NCI-H1694 treated with DMSO at 0.1 percent for 48 hours (cell line): ENCODE measurements around the gene PLA2G10.
"Not testable (repeated sequence)": the region's sequence is repeated elsewhere in the genome, so short reads cannot be mapped to it uniquely, and the experiment has no call there.

Source experiments
- DNase-seq: peaks from one replicate; lab custom pipeline; 2025; lab: John Stamatoyannopoulos, UW

Gene PLA2G10

DNA sequence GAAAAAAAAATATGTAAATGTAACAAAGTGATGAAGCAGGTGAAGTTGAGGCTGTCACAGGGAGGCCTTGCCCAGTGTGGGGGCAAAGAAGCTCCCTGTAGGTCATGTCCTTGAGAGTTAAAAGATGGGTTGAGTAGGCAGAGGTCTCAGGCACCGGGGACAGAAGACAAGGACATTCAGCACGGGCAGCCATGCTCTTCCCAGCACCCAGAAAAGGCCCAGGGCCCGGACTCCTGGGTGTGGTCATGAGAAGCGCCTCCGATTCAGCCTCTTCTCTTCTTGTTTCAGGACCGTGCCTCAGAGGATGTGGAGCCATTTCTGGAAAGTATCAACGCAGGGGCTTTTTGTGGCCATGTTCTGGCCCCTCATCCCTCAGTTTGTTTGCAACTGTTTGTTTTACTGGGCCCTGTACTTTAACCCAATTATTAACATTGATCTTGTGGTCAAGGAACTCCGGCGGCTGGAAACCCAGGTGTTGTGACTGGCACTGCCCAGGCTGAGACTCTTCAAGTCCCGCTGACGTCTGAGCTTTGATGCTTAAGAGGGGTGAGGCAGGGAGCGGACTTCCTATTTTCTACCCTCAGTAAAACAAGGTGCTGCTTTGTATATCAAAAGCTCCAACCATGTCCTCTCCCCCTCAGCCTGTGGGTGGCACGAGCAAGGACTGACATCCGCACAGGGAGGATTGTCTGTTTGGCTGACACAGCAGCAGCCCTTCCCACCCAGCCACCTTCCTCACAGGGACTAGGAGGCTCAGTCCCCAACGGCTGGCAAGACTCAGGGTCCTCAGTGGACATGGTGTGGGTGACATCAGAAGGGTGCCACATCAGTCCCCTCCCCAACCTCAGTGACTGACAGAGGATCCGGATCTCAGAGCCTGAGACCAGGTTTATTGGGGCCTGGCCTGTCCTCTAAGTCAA lies 26.5 kb downstream of the PLA2G10 start:
- DNase-seq, result no peak

GRCh38 chr16:14658063-14658462 lies 36.0 kb downstream of the PLA2G10 start:
- DNase-seq, result no peak

- DNase-seq, result no peak
These were observed 41.4 kb downstream of the PLA2G10 start for GRCh38 chr16:14652726-14653125.

DNA sequence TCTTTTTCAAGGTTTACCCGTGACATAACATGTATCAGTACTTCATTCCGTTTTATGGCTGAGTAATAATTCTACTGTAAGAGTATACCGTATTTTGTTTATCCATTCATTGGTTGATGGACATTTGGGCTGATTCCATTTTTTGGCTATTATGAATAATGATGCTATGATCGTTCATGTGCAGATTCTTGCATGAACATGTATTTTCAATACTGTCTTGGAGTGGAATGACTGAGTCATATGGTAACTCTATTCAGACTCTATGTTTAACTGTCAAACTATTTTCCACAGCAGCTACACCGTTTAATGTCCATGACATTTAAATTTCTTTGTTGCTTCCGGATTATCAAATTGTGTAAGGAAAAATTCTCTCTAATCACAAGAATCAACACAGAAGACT lies 43.5 kb downstream of the PLA2G10 start:
- DNase-seq, result no peak

DNA sequence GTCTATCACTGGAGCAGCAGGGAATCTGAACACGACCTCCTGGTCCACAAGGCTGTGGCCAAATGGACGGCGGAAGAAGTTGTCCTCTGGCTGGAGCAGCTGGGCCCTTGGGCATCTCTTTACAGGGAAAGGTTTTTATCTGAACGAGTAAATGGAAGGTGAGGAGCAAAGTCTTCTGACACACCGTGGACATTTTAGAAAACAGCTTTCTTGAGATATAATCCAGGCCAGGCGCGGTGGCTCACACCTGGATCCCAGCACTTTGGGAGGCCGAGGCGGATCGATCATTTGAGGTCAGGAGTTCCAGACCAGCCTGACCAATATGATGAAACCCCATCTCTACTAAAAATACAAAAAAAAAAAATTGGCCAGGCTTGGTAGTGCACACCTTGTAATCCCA lies 44.3 kb downstream of the PLA2G10 start:
- DNase-seq, result no peak

DNA sequence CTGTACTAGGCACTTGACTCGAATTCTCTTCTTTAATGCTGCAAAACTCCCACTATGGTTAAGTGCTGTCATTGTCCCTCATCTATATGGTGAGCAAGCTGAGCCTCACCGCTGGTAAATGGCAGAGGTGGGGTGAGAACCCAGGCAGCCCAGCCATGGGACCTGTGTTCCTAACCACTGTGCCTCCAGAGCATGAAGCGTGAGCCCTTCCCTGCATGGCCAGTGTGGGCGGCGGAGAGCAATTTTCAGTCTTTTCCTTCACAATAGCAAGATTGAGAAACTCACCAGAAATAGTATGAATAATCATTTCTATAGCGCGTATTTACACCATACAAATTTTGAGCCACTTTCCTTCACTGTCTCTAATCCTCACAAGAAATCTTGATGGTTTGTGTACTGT lies 52.2 kb downstream of the PLA2G10 start:
- no peak for DNase-seq

GRCh38 chr16:14641206-14641605 lies 52.9 kb downstream of the PLA2G10 start:
- DNase-seq, result no peak

DNA sequence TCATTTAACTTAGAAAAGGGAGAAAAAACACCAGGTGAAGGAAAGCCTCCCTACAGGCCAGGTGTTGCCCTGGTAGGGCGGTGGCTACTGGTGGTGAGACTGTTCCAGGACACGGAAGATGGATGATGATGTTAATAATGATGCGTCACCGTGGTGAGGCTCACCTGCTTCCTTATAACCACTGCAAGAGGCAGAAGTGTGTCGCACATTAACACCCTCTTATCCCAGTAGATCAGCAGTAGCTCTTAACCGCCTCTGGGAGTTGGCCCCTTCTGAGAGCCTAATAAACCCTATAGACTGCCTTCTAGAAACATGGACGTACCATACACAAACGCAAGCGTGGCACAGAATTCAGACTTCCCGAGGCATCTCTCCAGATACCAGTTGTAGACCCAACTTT lies 53.6 kb downstream of the PLA2G10 start:
- DNase-seq, result no peak

GRCh38 chr16:14636951-14637240 lies 57.2 kb downstream of the PLA2G10 start:
- DNase-seq, result not testable (repeated sequence)

- DNase-seq, result not testable (repeated sequence)
These were observed 57.7 kb downstream of the PLA2G10 start for GRCh38 chr16:14636179-14636950.

DNA sequence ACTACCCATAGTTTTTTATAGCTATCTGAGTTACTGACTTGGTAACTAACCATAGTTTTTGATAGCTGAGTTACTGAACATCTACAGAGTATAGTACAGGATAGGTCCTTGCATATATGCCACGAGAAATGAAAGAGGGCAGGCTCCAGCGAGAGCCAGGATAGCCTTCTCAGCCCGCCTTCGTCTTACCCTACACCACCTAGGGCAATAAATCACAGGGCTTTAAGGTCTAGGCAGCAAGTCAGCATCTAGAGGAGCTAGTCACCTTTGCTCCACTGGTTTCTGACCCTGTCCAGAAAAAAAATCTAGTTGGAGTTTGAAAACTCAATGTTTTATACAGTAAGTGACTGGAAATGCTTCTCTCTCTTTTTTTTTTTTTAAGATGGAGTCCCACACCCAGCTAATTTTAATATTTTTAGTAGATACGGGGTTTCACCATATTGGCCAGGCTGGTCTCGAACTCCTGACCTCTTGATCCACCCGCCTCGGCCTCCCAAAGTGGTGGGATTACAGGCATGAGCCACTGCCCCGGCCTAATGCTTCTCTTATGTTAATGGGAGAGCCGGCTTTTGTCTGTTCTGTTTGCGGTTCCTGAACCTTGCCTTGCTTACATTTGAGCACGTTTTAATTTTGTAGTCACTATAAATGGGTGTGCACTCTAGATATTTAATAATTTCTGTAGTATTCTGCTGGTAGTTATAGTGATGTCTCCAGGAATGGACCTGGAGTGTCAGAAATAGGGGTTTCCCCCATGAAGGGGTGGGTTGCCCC lies 58.5 kb downstream of the PLA2G10 start:
- no peak for DNase-seq

DNA sequence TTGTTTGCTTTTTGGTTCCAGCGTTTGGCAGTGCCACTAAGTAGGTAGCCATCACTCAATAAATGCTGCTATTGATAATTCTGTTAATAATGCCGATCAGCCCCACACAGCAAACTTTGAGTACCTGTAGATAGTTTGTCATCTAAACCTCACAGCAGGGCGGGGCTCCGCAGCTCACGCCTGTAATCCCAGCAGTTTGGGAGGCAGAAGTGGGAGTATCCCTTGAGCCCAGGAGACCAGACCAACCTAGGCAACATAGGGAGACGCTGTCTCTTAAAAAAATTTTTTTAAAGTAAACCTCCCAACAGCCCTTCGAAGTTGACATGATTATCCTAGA lies 59.8 kb downstream of the PLA2G10 start:
- DNase-seq, result no peak

DNA sequence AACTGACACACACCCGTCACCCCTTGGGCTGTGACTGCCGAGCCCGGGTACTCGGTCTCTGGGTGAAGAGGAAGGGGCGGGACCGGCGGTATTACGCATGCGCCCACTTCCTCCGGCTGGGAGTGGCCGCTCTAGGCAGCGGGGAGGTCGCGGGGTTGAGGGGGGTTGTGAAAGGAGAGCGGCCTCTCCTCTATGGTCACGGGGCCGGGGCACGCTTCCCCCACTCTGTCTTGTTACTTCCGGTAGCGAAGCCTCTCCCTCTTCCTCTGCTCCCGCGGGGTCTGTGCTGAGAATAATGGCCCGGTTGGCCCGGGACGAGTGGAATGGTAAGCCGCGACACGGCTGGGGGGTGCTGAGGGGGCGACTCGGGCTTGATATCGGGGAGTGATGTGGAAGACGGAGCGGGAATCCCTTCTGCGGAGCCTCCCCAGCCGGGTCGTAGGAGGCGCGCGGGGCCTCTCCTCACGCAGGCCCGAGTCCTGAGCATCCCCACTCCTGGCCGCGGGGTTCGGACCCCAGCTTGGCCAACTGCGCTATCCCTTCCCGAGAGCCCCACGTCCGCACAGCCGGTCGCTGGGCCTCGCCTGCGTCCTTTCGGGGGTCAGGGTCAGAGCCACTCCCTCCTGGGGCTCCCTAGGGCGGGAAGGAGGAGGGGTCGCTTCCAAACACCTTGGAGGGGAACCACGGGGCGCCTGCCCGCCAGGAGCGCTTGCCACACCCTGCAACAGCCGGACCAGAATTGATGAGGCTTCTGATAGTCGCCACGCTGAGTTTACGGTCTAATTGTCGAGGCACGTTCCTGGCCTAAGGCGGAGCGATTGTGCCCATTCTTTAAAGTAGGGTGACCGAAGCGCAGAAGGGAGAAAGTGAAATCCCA lies 61.2 kb downstream of the PLA2G10 start, which contains the start of gene BFAR:
TSS of gene BFAR (plus strand) at position 259 of the 877 bp plus-strand sequence. CDS start 11,396 bp downstream, outside the sequence.
- peak; percentile 93 for DNase-seq

DNA sequence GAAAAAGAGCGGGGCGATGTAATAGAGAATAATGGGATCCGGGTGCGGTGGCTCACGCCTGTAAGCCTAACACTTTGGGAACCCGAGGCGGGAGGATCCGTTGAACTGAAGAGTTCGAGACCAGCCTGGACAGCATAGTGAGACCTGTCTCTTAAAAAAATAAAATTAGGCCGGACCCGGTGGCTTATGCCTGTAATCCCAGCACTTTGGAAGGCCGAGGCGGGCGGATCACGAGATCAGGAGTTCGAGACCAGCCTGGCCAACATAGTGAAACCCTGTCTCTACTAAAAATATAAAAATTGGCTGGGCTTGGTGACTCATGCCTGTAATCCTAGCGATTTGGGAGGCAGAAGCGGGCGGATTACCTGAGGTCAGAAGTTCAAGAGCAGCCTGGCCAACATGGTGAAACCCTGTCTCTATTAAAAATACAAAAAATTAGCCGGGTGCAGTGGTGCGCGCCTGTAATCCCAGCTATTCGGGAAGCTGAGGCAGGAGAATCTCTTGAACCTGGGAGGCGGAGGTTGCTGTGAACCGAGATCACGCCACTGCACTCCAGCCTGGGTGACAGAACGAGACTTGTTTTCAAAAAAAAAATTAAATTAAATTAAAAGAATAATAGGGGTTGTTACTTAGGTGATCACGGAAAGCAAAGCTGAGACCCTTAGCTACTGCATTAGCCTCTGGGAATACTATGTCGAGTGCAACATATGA lies 63.3 kb downstream of the PLA2G10 start:
- not testable (repeated sequence) for DNase-seq

GRCh38 chr16:14629919-14630619 lies 64.0 kb downstream of the PLA2G10 start, which contains the start of gene PARN:
Gene PARN (minus strand): TSS chr16:14630260. CDS start chr16:14630125, 135 bp downstream.
- peak; percentile 93 for DNase-seq

GRCh38 chr16:14629612-14629918 lies 64.5 kb downstream of the PLA2G10 start:
- no peak for DNase-seq

DNA sequence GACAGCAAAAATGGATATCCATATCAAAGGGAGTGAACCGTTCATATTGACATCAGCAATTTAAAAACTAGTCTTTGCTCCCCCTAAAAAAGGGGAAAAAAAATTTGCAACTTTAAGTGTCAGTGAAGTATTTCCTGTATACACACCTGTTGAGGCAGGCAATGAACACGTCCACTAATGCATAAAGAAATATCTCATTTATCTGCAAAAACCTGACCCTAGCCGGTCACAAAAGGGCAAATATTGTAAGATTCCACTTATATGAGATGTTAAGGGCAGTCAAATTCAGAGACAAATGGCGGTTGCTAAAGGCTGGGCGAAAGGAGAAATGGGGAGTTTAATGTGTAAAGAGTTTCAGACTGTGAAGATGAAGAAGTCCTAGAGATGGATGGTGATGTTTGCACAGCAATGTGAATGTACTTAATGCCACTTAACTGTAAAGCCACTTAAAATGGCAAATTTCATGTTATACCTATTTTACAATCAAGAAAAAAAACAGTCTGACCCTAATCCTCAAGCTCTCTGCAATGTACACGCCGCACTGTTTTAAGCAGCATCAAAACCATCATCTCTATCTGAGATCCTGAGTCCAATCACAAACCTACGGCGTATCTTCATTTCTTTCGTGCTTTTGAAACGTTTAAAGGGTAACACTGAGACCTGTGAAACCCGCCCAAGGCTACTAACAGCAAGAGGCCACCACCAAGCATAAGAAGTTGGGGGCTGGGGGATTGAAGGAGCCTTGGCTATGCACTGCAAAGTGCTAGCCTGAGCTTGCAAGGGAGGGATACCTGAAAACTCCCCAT lies 65.1 kb downstream of the PLA2G10 start:
- DNase-seq, result no peak

- no peak for DNase-seq
These were observed 67.0 kb downstream of the PLA2G10 start for GRCh38 chr16:14627078-14627477.
